A549 (cell line): ENCODE measurements around the gene AGXT.

ENCODE experiments used
- BHLHE40 ChIP-seq: IDR thresholded peaks from 2 replicates; pipeline ENCODE4 v1.6.1; 2012; ENCODE audit warnings: low read depth, low read length, inconsistent platforms
- CHD4 ChIP-seq: fragments of 200-600 bp; sonication (generic); IDR thresholded peaks from 2 replicates; pipeline ENCODE4 v1.6.1; 2016; ENCODE audit warnings: antibody characterized with exemption, mild to moderate bottlenecking, borderline replicate concordance
- EP300 ChIP-seq, 2 experiments: fragments of >200 bp; sonication (Bioruptor Twin); formaldehyde crosslinking; IDR thresholded peaks; 2 replicates in 1 of 2; 3 replicates in 1 of 2; pipeline ENCODE4 v1.6.1; 2016 to 2017
- ESRRA ChIP-seq: fragments of 150-350 bp; IDR thresholded peaks from 2 replicates; pipeline ENCODE4 v1.6.1; 2014; ENCODE audit warnings: mild to moderate bottlenecking, low read length, borderline replicate concordance
- KDM1A ChIP-seq: fragments of 200-600 bp; sonication (generic); IDR thresholded peaks from 2 replicates; pipeline ENCODE4 v1.6.1; 2016; ENCODE audit warnings: low read depth, mild to moderate bottlenecking
- PHF8 ChIP-seq: fragments of 200-600 bp; sonication (generic); IDR thresholded peaks from 2 replicates; pipeline ENCODE4 v1.6.1; 2016; ENCODE audit warnings: low read depth, mild to moderate bottlenecking, antibody characterized with exemption, moderate library complexity, borderline replicate concordance
- POLR2A ChIP-seq: IDR thresholded peaks from 2 replicates; pipeline ENCODE4 v1.6.1; 2012; ENCODE audit warnings: mild to moderate bottlenecking, low read length
- RCOR1 ChIP-seq: fragments of 150-350 bp; IDR thresholded peaks from 2 replicates; pipeline ENCODE4 v1.6.1; 2014; ENCODE audit warnings: antibody characterized with exemption, low read length, low read depth
- RFX5 ChIP-seq: fragments of 450-650 bp; IDR thresholded peaks from 2 replicates; pipeline ENCODE4 v1.7.1; 2014; ENCODE audit warnings: antibody characterized with exemption, mild to moderate bottlenecking, moderate library complexity
- TF ChIP-seq, protein P1 (sequence below): fragments of >200 bp; sonication (Bioruptor Twin); formaldehyde crosslinking; IDR thresholded peaks from 3 replicates; pipeline ENCODE4 v1.5.1; 2016
- TF ChIP-seq, protein P2 (sequence below): IDR thresholded peaks from 2 replicates; pipeline ENCODE4 v1.6.1; 2012

DNA sequence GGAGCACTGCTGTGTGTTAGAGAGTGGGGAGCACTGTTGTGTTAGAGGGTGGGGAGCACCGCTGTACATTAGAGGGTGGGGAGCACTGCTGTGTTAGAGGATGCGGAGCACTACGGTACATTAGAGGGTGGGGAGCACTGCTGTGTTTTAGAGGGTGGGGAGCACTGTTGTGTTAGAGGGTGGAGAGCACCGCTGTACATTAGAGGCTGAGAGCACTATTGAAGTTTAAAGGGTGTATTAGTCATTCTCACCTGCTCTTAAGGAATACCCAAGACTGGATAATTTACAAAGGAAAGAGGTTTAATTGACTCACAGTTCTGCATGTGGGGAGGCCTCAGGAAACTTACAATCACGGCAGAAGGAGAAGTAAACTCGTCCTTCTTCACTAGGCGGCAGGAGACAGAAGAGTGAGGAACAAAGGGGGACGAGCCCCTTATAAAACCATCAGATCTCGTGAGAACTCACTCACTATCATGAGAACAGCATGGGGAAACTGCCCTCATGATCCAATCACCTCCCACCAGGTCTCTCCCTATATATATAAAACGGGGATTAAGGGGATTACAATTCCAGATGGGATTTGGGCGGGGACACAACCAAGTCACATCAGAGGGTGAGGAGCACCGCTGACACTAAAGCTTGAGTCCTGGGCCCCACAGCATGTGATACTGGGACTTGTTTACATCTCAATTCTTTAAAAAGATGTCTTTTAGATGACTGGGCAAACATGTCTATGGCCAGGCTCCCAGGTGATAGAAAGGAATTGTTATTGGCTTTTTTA is 19.5 kb upstream of the AGXT start:
- no peak for TF ChIP-seq PHF8
- TF ChIP-seq, protein P1, sequence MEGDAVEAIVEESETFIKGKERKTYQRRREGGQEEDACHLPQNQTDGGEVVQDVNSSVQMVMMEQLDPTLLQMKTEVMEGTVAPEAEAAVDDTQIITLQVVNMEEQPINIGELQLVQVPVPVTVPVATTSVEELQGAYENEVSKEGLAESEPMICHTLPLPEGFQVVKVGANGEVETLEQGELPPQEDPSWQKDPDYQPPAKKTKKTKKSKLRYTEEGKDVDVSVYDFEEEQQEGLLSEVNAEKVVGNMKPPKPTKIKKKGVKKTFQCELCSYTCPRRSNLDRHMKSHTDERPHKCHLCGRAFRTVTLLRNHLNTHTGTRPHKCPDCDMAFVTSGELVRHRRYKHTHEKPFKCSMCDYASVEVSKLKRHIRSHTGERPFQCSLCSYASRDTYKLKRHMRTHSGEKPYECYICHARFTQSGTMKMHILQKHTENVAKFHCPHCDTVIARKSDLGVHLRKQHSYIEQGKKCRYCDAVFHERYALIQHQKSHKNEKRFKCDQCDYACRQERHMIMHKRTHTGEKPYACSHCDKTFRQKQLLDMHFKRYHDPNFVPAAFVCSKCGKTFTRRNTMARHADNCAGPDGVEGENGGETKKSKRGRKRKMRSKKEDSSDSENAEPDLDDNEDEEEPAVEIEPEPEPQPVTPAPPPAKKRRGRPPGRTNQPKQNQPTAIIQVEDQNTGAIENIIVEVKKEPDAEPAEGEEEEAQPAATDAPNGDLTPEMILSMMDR: no peak
- no peak for TF ChIP-seq POLR2A
- TF ChIP-seq EP300 (IDR thresholded peaks at IDR 0.05): no peak
- TF ChIP-seq KDM1A: no peak
- no peak for TF ChIP-seq RCOR1
- TF ChIP-seq RFX5: no peak
- no peak for TF ChIP-seq CHD4
- TF ChIP-seq, protein P2, sequence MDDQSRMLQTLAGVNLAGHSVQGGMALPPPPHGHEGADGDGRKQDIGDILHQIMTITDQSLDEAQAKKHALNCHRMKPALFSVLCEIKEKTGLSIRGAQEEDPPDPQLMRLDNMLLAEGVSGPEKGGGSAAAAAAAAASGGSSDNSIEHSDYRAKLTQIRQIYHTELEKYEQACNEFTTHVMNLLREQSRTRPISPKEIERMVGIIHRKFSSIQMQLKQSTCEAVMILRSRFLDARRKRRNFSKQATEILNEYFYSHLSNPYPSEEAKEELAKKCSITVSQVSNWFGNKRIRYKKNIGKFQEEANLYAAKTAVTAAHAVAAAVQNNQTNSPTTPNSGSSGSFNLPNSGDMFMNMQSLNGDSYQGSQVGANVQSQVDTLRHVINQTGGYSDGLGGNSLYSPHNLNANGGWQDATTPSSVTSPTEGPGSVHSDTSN: no peak
- no peak for TF ChIP-seq BHLHE40
- TF ChIP-seq ESRRA: no peak
